ENCODE data around the gene E2F2.
A peak's percentile ranks its signal among the peaks of the same experiment; 100 is the strongest.

- TF ChIP-seq CTCF (IDR thresholded peaks at IDR 0.05) (peak; percentile 94), TAF1 (IDR thresholded peaks at IDR 0.05; ENCODE audit: borderline replicate concordance, low read depth, low read length) (0 out of 2 replicates have a peak, but pooled peaks have one; percentile 16), EP300 (IDR thresholded peaks at IDR 0.05; ENCODE audit: borderline replicate concordance in 1 of 2, low read depth in 1 of 2, low read length in 1 of 2) (no peak), POLR2AphosphoS5 (IDR thresholded peaks at IDR 0.05; ENCODE audit: low read depth, low read length) (no peak), TCF12 (IDR thresholded peaks at IDR 0.05) (no peak), SIN3A (IDR thresholded peaks at IDR 0.05; ENCODE audit: borderline replicate concordance, low read depth, low read length) (no peak; the same call in 1 of the 2 replicates), REST (IDR thresholded peaks at IDR 0.05; ENCODE audit: low read depth, low read length) (no peak), RXRA (IDR thresholded peaks at IDR 0.05; ENCODE audit: borderline replicate concordance, low read depth) (no peak), EZH2phosphoT487 (IDR thresholded peaks at IDR 0.05; ENCODE audit: borderline replicate concordance, low read depth) (no peak)
Measured at GRCh38 chr1:23544444-23545389, 13.7 kb upstream of the E2F2 start.

Measured in SK-N-SH (cell line).